ENCODE results near the gene PCDHB7.
A peak's percentile ranks its signal among the peaks of the same experiment; 100 is the strongest.
"Not testable (repeated sequence)": the region's sequence is repeated elsewhere in the genome, so short reads cannot be mapped to it uniquely, and the experiment has no call there.

The PCDHB7 gene

DNA sequence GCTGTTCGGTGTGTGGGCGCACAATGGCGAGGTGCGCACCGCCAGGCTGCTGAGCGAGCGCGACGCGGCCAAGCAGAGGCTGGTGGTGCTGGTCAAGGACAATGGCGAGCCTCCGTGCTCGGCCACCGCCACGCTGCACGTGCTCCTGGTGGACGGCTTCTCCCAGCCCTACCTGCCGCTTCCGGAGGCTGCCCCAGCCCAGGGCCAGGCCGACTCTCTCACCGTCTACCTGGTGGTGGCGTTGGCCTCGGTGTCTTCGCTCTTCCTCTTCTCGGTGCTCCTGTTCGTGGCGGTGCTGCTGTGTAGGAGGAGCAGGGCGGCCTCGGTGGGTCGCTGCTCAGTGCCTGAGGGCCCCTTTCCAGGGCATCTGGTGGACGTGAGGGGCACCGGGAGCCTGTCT lies 7.4 kb downstream of the PCDHB7 start:
- DNase-seq: not testable (repeated sequence)

DNA sequence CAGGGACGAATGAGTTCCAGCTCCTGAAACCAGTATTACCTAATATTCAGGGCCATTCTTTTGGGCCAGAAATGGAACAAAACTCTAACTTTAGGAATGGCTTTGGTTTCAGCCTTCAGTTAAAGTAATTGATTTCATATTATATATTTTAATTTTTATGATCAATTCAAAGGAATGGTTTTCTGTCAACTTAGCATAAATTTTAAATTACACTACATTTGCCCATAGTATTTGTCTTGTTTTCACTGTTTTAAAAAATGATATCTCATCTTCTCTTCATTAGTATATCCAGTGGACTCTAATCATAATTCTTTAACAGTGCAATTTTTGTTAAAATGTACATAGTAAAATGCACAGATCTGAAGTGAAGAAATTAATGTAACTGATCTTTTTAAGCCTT lies 7.9 kb downstream of the PCDHB7 start:
- no peak for DNase-seq

DNA sequence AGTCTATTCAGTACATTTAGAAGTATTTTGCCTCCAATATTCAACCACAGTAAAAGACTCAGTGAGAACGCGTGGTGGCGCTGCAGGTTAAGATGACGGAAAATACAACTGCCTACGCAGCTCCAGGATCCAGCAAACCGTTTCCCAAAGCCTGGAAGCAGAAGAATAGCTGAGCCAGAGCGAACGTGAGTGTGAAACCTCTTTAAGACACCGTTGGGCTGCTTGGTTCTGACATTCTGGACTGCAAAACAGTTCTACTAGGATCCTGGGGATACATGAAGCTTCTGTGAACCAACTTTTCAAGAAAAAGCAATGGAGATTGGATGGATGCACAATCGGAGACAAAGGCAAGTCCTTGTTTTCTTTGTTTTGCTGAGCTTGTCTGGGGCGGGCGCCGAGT lies 9.8 kb downstream of the PCDHB7 start, which contains the start of gene PCDHB16:
Gene PCDHB16 (plus strand): TSS at position 140 of the 400 bp plus-strand sequence. CDS start 173 bp downstream, at position 313.
- peak in 10 of 58 donors; percentile 5 to 35 (median 16) for DNase-seq

DNA sequence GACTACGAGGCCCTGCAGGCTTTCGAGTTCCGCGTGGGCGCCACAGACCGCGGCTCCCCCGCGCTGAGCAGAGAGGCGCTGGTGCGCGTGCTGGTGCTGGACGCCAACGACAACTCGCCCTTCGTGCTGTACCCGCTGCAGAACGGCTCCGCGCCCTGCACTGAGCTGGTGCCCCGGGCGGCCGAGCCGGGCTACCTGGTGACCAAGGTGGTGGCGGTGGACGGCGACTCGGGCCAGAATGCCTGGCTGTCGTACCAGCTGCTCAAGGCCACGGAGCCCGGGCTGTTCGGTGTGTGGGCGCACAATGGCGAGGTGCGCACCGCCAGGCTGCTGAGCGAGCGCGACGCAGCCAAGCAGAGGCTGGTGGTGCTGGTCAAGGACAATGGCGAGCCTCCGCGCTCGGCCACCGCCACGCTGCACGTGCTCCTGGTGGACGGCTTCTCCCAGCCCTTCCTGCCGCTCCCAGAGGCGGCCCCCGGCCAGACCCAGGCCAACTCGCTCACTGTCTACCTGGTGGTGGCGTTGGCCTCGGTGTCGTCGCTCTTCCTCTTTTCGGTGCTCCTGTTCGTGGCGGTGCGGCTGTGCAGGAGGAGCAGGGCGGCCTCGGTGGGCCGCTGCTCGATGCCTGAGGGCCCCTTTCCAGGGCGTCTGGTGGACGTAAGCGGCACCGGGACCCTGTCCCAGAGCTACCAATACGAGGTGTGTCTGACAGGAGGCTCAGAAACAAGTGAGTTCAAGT lies 11.8 kb downstream of the PCDHB7 start:
- DNase-seq: not testable (repeated sequence)

DNA sequence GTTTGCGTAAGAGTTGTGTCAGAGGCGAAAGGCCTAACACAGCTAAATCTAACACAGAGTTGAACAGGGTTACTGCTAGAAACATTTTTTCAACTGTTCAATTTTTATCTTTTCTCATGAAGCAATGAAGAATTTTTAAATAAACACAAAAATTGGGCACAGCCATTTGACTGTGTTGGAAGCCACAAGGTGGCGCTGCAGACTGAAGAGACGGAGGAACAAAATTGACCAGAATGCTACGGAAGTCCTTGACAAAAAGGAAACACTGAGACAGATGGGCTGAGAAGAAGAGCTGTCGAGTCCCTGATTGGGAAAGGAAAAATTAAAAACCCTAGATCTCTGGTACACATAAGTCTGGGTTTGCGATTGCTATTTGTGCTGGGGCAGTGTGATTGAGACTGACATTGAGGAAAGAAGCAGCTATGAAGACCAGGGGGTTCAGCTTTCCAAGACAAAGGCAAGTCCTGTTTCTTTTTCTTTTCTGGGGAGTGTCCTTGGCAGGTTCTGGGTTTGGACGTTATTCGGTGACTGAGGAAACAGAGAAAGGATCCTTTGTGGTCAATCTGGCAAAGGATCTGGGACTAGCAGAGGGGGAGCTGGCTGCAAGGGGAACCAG lies 14.6 kb downstream of the PCDHB7 start, which contains the start of gene PCDHB9:
Gene PCDHB9 (plus strand): TSS at position 265 of the 616 bp plus-strand sequence. CDS start 158 bp downstream, at position 423.
- peak in 1 of 58 donors; percentile 8 for DNase-seq

DNA sequence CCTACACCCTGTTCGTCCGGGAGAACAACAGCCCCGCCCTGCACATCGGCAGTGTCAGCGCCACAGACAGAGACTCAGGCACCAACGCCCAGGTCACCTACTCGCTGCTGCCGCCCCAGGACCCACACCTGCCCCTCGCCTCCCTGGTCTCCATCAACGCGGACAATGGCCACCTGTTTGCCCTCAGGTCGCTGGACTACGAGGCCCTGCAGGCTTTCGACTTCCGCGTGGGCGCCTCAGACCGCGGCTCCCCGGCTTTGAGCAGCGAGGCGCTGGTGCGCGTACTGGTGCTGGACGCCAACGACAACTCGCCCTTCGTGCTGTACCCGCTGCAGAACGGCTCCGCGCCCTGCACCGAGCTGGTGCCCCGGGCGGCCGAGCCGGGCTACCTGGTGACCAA lies 16.2 kb downstream of the PCDHB7 start:
- not testable (repeated sequence) for DNase-seq

DNA sequence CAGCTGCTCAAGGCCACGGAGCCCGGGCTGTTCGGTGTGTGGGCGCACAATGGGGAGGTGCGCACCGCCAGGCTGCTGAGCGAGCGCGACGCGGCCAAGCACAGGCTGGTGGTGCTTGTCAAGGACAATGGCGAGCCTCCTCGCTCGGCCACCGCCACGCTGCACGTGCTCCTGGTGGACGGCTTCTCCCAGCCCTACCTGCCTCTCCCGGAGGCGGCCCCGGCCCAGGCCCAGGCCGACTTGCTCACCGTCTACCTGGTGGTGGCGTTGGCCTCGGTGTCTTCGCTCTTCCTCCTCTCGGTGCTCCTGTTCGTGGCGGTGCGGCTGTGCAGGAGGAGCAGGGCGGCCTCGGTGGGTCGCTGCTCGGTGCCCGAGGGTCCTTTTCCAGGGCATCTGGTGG lies 16.7 kb downstream of the PCDHB7 start:
- DNase-seq: not testable (repeated sequence)

DNA sequence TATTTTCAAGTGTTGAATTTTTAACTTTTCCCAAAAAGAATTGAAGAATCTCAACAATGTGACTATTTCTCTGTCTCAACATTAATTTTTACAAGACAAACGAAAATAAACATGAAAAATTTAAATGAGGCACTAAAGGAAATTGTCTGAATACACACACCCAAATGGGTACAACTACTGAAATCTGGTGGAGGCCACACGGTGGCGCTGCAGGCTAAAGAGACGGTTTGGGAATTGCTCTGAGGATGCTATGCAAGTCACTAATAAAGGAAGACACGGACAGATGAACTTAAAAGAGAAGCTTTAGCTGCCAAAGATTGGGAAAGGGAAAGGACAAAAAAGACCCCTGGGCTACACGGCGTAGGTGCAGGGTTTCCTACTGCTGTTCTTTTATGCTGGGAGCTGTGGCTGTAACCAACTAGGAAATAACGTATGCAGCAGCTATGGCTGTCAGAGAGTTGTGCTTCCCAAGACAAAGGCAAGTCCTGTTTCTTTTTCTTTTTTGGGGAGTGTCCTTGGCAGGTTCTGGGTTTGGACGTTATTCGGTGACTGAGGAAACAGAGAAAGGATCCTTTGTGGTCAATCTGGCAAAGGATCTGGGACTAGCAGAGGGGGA lies 19.8 kb downstream of the PCDHB7 start, which contains the start of gene PCDHB10:
Gene PCDHB10 (plus strand): TSS at position 244 of the 616 bp plus-strand sequence. CDS start 200 bp downstream, at position 444.
- DNase-seq: peak in 8 of 58 donors; percentile 3 to 26 (median 14)

DNA sequence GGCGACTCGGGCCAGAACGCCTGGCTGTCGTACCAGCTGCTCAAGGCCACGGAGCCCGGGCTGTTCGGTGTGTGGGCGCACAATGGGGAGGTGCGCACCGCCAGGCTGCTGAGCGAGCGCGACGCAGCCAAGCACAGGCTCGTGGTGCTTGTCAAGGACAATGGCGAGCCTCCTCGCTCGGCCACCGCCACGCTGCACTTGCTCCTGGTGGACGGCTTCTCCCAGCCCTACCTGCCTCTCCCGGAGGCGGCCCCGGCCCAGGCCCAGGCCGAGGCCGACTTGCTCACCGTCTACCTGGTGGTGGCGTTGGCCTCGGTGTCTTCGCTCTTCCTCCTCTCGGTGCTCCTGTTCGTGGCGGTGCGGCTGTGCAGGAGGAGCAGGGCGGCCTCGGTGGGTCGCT lies 21.9 kb downstream of the PCDHB7 start:
- DNase-seq: not testable (repeated sequence)

DNA sequence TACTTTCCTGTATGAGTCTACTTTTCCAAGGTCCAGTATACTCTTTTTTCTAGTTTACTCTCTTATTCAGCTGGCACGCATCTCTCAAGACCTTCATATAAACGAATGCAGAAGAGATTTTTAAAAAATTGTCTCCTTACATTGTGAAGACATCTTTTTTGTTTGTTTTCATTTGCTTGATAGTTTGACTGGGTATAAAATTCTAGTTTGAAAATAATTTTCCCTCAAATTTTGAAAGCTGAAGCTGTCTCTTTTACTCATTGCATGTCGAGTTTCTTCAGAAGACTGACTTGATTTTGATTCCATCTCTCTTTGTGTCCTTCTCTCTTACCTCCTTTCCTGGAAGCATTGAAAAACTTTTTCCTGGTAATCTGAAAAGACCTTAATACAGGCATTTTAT lies 23.9 kb downstream of the PCDHB7 start:
- no peak for DNase-seq

DNA sequence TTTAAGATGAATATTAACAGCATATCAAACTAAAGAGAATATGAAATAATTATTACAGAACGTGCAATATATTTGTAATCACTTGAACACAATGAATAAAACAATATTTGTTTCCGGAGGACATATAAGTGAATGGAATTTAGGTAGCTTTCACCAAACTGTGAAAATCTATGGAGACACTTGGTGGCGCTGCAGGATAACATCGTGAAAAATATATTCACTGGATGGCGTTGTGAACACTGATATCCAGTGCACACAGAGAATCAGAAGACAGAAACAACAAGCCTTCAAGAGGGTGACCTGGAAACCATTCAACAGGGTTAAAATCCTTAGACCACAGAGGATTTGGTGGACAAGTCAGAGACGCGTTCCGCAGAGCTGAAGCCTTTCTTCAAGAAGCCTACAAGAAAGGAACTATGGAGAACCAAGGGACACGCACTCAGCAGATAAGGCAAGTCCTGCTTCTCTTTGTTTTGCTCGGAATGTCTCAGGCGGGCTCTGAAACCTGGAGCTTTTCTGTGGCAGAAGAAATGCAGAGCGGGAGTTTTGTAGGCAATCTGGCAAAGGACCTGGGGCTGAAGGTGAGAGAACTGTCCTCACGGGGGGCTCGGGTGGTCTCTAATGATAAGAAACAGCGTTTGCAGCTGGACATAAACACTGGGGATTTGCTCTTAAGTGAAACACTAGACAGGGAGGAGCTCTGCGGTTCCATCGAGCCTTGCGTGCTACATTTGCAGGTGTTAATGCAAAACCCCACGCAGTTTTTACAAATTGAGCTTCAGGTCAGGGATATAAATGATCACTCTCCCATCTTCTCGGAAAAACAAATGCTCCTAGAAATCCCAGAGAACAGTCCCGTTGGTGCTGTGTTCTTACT lies 27.2 kb downstream of the PCDHB7 start, which contains the start of gene PCDHB11:
Gene PCDHB11 (plus strand): TSS at position 269 of the 877 bp plus-strand sequence. CDS start 148 bp downstream, at position 417.
- no peak for DNase-seq

DNA sequence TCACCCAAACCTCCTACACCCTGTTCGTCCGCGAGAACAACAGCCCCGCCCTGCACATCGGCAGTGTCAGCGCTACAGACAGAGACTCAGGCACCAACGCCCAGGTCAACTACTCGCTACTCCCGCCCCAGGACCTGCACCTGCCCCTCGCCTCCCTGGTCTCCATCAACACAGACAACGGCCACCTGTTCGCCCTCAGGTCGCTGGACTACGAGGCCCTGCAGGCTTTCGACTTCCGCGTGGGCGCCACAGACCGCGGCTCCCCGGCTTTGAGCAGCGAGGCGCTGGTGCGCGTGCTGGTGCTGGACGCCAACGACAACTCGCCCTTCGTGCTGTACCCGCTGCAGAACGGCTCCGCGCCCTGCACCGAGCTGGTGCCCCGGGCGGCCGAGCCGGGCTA lies 28.7 kb downstream of the PCDHB7 start:
- DNase-seq: not testable (repeated sequence)

DNA sequence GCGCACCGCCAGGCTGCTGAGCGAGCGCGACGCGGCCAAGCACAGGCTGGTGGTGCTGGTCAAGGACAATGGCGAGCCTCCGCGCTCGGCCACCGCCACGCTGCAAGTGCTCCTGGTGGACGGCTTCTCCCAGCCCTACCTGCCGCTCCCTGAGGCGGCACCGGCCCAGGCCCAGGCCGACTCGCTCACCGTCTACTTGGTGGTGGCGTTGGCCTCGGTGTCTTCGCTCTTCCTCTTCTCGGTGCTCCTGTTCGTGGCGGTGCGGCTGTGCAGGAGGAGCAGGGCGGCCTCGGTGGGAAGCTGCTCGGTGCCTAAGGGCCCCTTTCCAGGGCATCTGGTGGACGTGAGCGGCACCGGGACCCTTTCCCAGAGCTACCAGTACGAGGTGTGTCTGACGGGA lies 29.2 kb downstream of the PCDHB7 start:
- not testable (repeated sequence) for DNase-seq

DNA sequence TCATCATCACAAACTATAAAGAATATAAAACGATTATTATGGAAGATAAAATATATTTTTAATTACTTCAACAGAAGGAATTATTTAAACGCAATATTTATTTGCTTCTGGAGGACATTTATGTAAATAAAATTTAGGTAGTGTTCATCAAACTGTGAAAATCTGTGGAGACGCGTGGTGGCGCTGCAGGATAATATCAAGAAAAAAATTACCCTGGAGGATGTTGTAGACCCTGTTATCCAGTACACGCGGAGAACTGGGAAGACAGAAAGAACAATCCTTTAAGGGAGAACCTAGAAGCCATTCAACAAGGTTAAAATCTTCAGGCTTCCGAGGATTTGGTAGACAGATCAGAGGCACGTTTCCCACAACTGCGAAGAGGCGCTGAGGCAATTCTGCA lies 36.0 kb downstream of the PCDHB7 start, which contains the start of gene PCDHB12:
Gene PCDHB12 (plus strand): TSS at position 242 of the 400 bp plus-strand sequence. CDS start 189 bp downstream, outside the sequence.
- no peak for DNase-seq

DNA sequence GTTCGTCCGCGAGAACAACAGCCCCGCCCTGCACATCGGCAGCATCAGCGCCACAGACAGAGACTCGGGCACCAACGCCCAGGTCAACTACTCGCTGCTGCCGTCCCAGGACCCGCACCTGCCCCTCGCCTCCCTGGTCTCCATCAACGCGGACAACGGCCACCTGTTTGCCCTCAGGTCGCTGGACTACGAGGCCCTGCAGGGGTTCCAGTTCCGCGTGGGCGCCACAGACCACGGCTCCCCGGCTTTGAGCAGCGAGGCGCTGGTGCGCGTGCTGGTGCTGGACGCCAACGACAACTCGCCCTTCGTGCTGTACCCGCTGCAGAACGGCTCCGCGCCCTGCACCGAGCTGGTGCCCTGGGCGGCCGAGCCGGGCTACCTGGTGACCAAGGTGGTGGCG lies 37.8 kb downstream of the PCDHB7 start:
- DNase-seq: not testable (repeated sequence)

DNA sequence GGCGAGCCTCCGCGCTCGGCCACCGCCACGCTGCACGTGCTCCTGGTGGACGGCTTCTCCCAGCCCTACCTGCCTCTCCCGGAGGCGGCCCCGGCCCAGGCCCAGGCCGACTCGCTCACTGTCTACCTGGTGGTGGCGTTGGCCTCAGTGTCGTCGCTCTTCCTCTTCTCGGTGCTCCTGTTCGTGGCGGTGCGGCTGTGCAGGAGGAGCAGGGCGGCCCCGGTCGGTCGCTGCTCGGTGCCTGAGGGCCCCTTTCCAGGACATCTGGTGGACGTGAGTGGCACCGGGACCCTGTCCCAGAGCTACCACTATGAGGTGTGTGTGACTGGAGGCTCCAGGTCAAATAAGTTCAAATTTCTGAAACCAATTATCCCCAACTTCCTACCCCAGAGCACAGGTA lies 38.4 kb downstream of the PCDHB7 start:
- not testable (repeated sequence) for DNase-seq

DNA sequence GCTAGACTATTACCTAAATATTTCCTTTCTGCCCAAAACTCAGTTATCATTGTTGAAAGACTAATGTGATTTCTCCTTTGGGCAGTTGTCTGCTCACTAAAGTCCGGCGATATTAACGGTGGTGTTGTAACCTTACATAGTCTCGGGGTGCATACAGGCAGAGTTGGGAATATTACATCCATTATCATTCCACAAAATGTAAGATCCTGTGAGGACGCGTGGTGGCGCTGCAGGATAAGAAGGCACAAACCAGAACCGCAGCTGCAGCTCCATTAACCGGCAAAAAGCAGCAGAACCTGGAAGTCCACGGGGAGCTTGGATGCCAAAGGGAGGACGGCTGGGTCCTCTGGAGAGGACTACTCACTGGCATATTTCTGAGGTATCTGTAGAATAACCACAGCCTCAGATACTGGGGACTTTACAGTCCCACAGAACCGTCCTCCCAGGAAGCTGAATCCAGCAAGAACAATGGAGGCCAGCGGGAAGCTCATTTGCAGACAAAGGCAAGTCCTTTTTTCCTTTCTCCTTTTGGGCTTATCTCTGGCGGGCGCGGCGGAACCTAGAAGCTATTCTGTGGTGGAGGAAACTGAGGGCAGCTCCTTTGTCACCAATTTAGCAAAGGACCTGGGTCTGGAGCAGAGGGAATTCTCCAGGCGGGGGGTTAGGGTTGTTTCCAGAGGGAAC lies 41.4 kb downstream of the PCDHB7 start, which contains the start of gene PCDHB13:
Gene PCDHB13 (plus strand): TSS at position 264 of the 684 bp plus-strand sequence. CDS start 205 bp downstream, at position 469.
- DNase-seq: peak in 7 of 58 donors; percentile 1 to 12 (median 10)

DNA sequence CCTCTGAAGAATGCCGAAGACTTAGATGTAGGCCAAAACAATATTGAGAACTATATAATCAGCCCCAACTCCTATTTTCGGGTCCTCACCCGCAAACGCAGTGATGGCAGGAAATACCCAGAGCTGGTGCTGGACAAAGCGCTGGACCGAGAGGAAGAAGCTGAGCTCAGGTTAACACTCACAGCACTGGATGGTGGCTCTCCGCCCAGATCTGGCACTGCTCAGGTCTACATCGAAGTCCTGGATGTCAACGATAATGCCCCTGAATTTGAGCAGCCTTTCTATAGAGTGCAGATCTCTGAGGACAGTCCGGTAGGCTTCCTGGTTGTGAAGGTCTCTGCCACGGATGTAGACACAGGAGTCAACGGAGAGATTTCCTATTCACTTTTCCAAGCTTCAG lies 42.1 kb downstream of the PCDHB7 start:
- DNase-seq: not testable (repeated sequence)

DNA sequence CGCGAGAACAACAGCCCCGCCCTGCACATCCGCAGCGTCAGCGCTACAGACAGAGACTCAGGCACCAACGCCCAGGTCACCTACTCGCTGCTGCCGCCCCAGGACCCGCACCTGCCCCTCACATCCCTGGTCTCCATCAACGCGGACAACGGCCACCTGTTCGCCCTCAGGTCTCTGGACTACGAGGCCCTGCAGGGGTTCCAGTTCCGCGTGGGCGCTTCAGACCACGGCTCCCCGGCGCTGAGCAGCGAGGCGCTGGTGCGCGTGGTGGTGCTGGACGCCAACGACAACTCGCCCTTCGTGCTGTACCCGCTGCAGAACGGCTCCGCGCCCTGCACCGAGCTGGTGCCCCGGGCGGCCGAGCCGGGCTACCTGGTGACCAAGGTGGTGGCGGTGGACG lies 43.1 kb downstream of the PCDHB7 start:
- DNase-seq: not testable (repeated sequence)

DNA sequence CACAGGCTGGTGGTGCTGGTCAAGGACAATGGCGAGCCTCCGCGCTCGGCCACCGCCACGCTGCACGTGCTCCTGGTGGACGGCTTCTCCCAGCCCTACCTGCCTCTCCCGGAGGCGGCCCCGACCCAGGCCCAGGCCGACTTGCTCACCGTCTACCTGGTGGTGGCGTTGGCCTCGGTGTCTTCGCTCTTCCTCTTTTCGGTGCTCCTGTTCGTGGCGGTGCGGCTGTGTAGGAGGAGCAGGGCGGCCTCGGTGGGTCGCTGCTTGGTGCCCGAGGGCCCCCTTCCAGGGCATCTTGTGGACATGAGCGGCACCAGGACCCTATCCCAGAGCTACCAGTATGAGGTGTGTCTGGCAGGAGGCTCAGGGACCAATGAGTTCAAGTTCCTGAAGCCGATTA lies 43.6 kb downstream of the PCDHB7 start:
- not testable (repeated sequence) for DNase-seq

Measured in anterior cingulate cortex (tissue), 58 donors.